K562 (cell line): ENCODE results near the gene HIVEP3.

Experiments
- CEBPB ChIP-seq: fragments of 450-650 bp; IDR thresholded peaks from 2 replicates; pipeline ENCODE4 v1.6.1; 2016; ENCODE audit warnings: missing genetic modification characterization, missing compliant biosample characterization
- GABPB1 ChIP-seq: sonication (generic); formaldehyde crosslinking; IDR thresholded peaks from 2 replicates; pipeline ENCODE4 v1.8.0; 2022; ENCODE audit warnings: mild to moderate bottlenecking, missing genetic modification reagents
- STAG1 ChIP-seq: sonication (generic); formaldehyde crosslinking; IDR thresholded peaks from 2 replicates; pipeline ENCODE4 v1.5.0; 2020; ENCODE audit warnings: missing genetic modification reagents, borderline replicate concordance
- ZNF184 ChIP-seq: sonication (generic); formaldehyde crosslinking; IDR thresholded peaks from 2 replicates; pipeline ENCODE4 v1.5.0; 2020; ENCODE audit warnings: missing genetic modification reagents
- ZNF232 ChIP-seq: sonication (generic); formaldehyde crosslinking; IDR thresholded peaks from 2 replicates; pipeline ENCODE4 v1.8.0; 2022; ENCODE audit warnings: mild to moderate bottlenecking, missing genetic modification reagents
- TF ChIP-seq, protein P1 (sequence below), 3 experiments: IDR thresholded peaks in 2 of 3; conservative IDR thresholded peaks in 1 of 3; 2 replicates each; pipeline ENCODE4 v1.5.1; 2011 to 2012; ENCODE audit warnings: low read length in 3 of 3, mild to moderate bottlenecking in 3 of 3, control low read depth in 2 of 3, improper control_type of control experiment in 1 of 3, inconsistent platforms in 1 of 3, low read depth in 1 of 3, mixed read lengths in 1 of 3, moderate library complexity in 1 of 3; ENCODE audit not compliant: insufficient read depth in 2 of 3
- TF ChIP-seq, protein P2 (sequence below): fragments of 250-450 bp; sonication (Bioruptor Pico); IDR thresholded peaks from 2 replicates; pipeline ENCODE4 v1.5.0; 2020; ENCODE audit warnings: mild to moderate bottlenecking
- TF ChIP-seq, protein P3 (sequence below): fragments of 250-450 bp; sonication (Bioruptor Pico); IDR thresholded peaks from 2 replicates; pipeline ENCODE4 v1.9.0; 2021; ENCODE audit warnings: mild to moderate bottlenecking
- TF ChIP-seq, protein P4 (sequence below), 2 experiments: IDR thresholded peaks; 2 replicates each; pipeline ENCODE4 v1.6.1; 2012; ENCODE audit warnings: improper control_type of control experiment in 2 of 2, low read depth in 2 of 2, low read length in 2 of 2, borderline replicate concordance in 1 of 2

GRCh38 chr1:41626616-41627375, 291.9 kb downstream of the HIVEP3 start:
- TF ChIP-seq CEBPB (no peak), GABPB1 (CRISPR knock-in tag) (no peak), ZNF184 (CRISPR knock-in tag) (no peak), ZNF232 (CRISPR knock-in tag) (no peak), STAG1 (CRISPR knock-in tag) (no peak)
- TF ChIP-seq, protein P1, sequence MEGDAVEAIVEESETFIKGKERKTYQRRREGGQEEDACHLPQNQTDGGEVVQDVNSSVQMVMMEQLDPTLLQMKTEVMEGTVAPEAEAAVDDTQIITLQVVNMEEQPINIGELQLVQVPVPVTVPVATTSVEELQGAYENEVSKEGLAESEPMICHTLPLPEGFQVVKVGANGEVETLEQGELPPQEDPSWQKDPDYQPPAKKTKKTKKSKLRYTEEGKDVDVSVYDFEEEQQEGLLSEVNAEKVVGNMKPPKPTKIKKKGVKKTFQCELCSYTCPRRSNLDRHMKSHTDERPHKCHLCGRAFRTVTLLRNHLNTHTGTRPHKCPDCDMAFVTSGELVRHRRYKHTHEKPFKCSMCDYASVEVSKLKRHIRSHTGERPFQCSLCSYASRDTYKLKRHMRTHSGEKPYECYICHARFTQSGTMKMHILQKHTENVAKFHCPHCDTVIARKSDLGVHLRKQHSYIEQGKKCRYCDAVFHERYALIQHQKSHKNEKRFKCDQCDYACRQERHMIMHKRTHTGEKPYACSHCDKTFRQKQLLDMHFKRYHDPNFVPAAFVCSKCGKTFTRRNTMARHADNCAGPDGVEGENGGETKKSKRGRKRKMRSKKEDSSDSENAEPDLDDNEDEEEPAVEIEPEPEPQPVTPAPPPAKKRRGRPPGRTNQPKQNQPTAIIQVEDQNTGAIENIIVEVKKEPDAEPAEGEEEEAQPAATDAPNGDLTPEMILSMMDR (IDR thresholded peaks at IDR 0.05 in 2 of 3, conservative IDR thresholded peaks at IDR 0.05 in 1 of 3; ENCODE audit: insufficient read depth in 2 of 3, low read depth in 1 of 3, low read length in 3 of 3): no peak
- TF ChIP-seq, protein P2, sequence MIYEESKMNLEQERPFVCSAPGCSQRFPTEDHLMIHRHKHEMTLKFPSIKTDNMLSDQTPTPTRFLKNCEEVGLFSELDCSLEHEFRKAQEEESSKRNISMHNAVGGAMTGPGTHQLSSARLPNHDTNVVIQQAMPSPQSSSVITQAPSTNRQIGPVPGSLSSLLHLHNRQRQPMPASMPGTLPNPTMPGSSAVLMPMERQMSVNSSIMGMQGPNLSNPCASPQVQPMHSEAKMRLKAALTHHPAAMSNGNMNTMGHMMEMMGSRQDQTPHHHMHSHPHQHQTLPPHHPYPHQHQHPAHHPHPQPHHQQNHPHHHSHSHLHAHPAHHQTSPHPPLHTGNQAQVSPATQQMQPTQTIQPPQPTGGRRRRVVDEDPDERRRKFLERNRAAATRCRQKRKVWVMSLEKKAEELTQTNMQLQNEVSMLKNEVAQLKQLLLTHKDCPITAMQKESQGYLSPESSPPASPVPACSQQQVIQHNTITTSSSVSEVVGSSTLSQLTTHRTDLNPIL: no peak
- TF ChIP-seq, protein P3, sequence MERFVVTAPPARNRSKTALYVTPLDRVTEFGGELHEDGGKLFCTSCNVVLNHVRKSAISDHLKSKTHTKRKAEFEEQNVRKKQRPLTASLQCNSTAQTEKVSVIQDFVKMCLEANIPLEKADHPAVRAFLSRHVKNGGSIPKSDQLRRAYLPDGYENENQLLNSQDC (CRISPR knock-in tag): no peak
- TF ChIP-seq, protein P4, sequence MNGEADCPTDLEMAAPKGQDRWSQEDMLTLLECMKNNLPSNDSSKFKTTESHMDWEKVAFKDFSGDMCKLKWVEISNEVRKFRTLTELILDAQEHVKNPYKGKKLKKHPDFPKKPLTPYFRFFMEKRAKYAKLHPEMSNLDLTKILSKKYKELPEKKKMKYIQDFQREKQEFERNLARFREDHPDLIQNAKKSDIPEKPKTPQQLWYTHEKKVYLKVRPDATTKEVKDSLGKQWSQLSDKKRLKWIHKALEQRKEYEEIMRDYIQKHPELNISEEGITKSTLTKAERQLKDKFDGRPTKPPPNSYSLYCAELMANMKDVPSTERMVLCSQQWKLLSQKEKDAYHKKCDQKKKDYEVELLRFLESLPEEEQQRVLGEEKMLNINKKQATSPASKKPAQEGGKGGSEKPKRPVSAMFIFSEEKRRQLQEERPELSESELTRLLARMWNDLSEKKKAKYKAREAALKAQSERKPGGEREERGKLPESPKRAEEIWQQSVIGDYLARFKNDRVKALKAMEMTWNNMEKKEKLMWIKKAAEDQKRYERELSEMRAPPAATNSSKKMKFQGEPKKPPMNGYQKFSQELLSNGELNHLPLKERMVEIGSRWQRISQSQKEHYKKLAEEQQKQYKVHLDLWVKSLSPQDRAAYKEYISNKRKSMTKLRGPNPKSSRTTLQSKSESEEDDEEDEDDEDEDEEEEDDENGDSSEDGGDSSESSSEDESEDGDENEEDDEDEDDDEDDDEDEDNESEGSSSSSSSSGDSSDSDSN (IDR thresholded peaks at IDR 0.05; ENCODE audit: borderline replicate concordance in 1 of 2, low read depth in 2 of 2, low read length in 2 of 2): no peak
